Measurements from ENCODE around the gene ZFR. TPM values are rescaled to one million over a fixed set of nuclear protein-coding genes. Genes with fewer than 3 reads are reported as not detected.
"Not testable (repeated sequence)": the region's sequence is repeated elsewhere in the genome, so short reads cannot be mapped to it uniquely, and the experiment has no call there.

ZFR gene
- total RNA-seq, 1 experiment from 2014 or later, result 83.5 TPM

GRCh38 chr5:32419791-32420190 lies 24.7 kb downstream of the ZFR start:
- no peaks in the 10 kb centered on the region for H3K9me3 ChIP-seq (replicated peaks)
- H3K27me3 ChIP-seq (replicated peaks), result no peaks in the 10 kb centered on the region
- no peak for DNase-seq (ENCODE audit: low read depth in 1 of 2, low spot score in 2 of 2)
- H3K27ac ChIP-seq, result no peak overlapping the region
- no peaks in the 10 kb centered on the region for H3K4me1 ChIP-seq (replicated peaks)
- peaks cover 8% of the 10 kb centered on the region for H3K36me3 ChIP-seq
- no peak overlapping the region for H3K4me3 ChIP-seq

GRCh38 chr5:32413466-32414263 lies 30.9 kb downstream of the ZFR start:
- no peaks in the 10 kb centered on the region for H3K9me3 ChIP-seq (replicated peaks)
- no peak overlapping the region for H3K4me3 ChIP-seq
- no peaks in the 10 kb centered on the region for H3K4me1 ChIP-seq (replicated peaks)
- H3K27ac ChIP-seq, result no peak overlapping the region
- peaks cover 34% of the 10 kb centered on the region for H3K36me3 ChIP-seq
- H3K27me3 ChIP-seq (replicated peaks), result no peaks in the 10 kb centered on the region
- no peak for DNase-seq (ENCODE audit: low read depth in 1 of 2, low spot score in 2 of 2)

GRCh38 chr5:32410630-32411029 lies 33.9 kb downstream of the ZFR start:
- Histone ChIP-seq H3K4me1 (replicated peaks) (no peaks in the 10 kb centered on the region), H3K36me3 (peaks cover 40% of the 10 kb centered on the region), H3K27me3 (replicated peaks) (no peaks in the 10 kb centered on the region), H3K27ac (no peak overlapping the region), H3K9me3 (replicated peaks) (no peaks in the 10 kb centered on the region), H3K4me3 (no peak overlapping the region)
- no peak for DNase-seq (ENCODE audit: low read depth in 1 of 2, low spot score in 2 of 2)

GRCh38 chr5:32406650-32407049 lies 37.9 kb downstream of the ZFR start:
- H3K36me3 ChIP-seq, result peaks cover 46% of the 10 kb centered on the region
- no peak for DNase-seq (ENCODE audit: low read depth in 1 of 2, low spot score in 2 of 2)
- H3K4me3 ChIP-seq, result no peak overlapping the region
- H3K9me3 ChIP-seq (replicated peaks), result no peaks in the 10 kb centered on the region
- no peaks in the 10 kb centered on the region for H3K4me1 ChIP-seq (replicated peaks)
- no peaks in the 10 kb centered on the region for H3K27me3 ChIP-seq (replicated peaks)
- H3K27ac ChIP-seq, result no peak overlapping the region

GRCh38 chr5:32405507-32405906 lies 39.0 kb downstream of the ZFR start:
- Histone ChIP-seq H3K36me3 (peaks cover 50% of the 10 kb centered on the region), H3K9me3 (replicated peaks) (no peaks in the 10 kb centered on the region), H3K4me3 (no peak overlapping the region), H3K27me3 (replicated peaks) (no peaks in the 10 kb centered on the region), H3K4me1 (replicated peaks) (no peaks in the 10 kb centered on the region), H3K27ac (no peak overlapping the region)
- DNase-seq (ENCODE audit: low read depth in 1 of 2, low spot score in 2 of 2), result no peak

GRCh38 chr5:32403760-32404159 lies 40.8 kb downstream of the ZFR start:
- Histone ChIP-seq H3K4me1 (replicated peaks) (no peaks in the 10 kb centered on the region), H3K27me3 (replicated peaks) (no peaks in the 10 kb centered on the region), H3K27ac (no peak overlapping the region), H3K36me3 (peaks cover 55% of the 10 kb centered on the region), H3K9me3 (replicated peaks) (no peaks in the 10 kb centered on the region), H3K4me3 (no peak overlapping the region)
- DNase-seq (ENCODE audit: low read depth in 1 of 2, low spot score in 2 of 2), result no peak

GRCh38 chr5:32400401-32400800 lies 44.1 kb downstream of the ZFR start:
- H3K27ac ChIP-seq, result no peak overlapping the region
- H3K36me3 ChIP-seq, result peaks cover 60% of the 10 kb centered on the region
- no peaks in the 10 kb centered on the region for H3K27me3 ChIP-seq (replicated peaks)
- no peaks in the 10 kb centered on the region for H3K9me3 ChIP-seq (replicated peaks)
- no peaks in the 10 kb centered on the region for H3K4me1 ChIP-seq (replicated peaks)
- no peak overlapping the region for H3K4me3 ChIP-seq
- no peak for DNase-seq (ENCODE audit: low read depth in 1 of 2, low spot score in 2 of 2)

GRCh38 chr5:32398754-32399153 lies 45.8 kb downstream of the ZFR start:
- H3K4me1 ChIP-seq (replicated peaks); H3K9me3 ChIP-seq (replicated peaks); H3K4me3 ChIP-seq; H3K27ac ChIP-seq; DNase-seq (ENCODE audit: low read depth in 1 of 2, low spot score in 2 of 2); H3K27me3 ChIP-seq (replicated peaks): not testable (repeated sequence)
- peaks cover 66% of the 10 kb centered on the region for H3K36me3 ChIP-seq

- Histone ChIP-seq H3K4me1 (replicated peaks) (no peaks in the 10 kb centered on the region), H3K9me3 (replicated peaks) (no peaks in the 10 kb centered on the region), H3K36me3 (peaks cover 57% of the 10 kb centered on the region), H3K4me3 (no peak overlapping the region), H3K27ac (no peak overlapping the region), H3K27me3 (replicated peaks) (no peaks in the 10 kb centered on the region)
- no peak for DNase-seq (ENCODE audit: low read depth in 1 of 2, low spot score in 2 of 2)
Measured at GRCh38 chr5:32394981-32395380, 49.6 kb downstream of the ZFR start.

GRCh38 chr5:32392039-32392438 lies 52.5 kb downstream of the ZFR start:
- peaks cover 8% of the 10 kb centered on the region for H3K4me1 ChIP-seq (replicated peaks)
- H3K9me3 ChIP-seq (replicated peaks), result no peaks in the 10 kb centered on the region
- no peak overlapping the region for H3K4me3 ChIP-seq
- peaks cover 65% of the 10 kb centered on the region for H3K36me3 ChIP-seq
- H3K27me3 ChIP-seq (replicated peaks), result no peaks in the 10 kb centered on the region
- DNase-seq (ENCODE audit: low read depth in 1 of 2, low spot score in 2 of 2), result no peak
- no peak overlapping the region for H3K27ac ChIP-seq

- Histone ChIP-seq H3K4me3 (no peak overlapping the region), H3K27me3 (replicated peaks) (no peaks in the 10 kb centered on the region), H3K27ac (peak overlapping the region; percentile 45), H3K4me1 (replicated peaks) (peaks cover 8% of the 10 kb centered on the region), H3K36me3 (peaks cover 65% of the 10 kb centered on the region), H3K9me3 (replicated peaks) (no peaks in the 10 kb centered on the region)
- DNase-seq (ENCODE audit: low read depth in 1 of 2, low spot score in 2 of 2), result peak in 1 of 2 experiments; percentile 0
Measured at GRCh38 chr5:32390819-32391591, 53.5 kb downstream of the ZFR start.

- H3K27ac ChIP-seq, result peak overlapping the region; percentile 35; the same call in 1 of the 2 replicates
- peaks cover 65% of the 10 kb centered on the region for H3K36me3 ChIP-seq
- no peaks in the 10 kb centered on the region for H3K9me3 ChIP-seq (replicated peaks)
- H3K4me3 ChIP-seq, result no peak overlapping the region
- H3K4me1 ChIP-seq (replicated peaks), result peaks cover 8% of the 10 kb centered on the region
- no peaks in the 10 kb centered on the region for H3K27me3 ChIP-seq (replicated peaks)
- DNase-seq (ENCODE audit: low read depth in 1 of 2, low spot score in 2 of 2), result peak in 1 of 2 experiments; percentile 3
Measured at GRCh38 chr5:32388432-32389129, 56.0 kb downstream of the ZFR start.

- Histone ChIP-seq H3K9me3 (replicated peaks) (no peaks in the 10 kb centered on the region), H3K27me3 (replicated peaks) (no peaks in the 10 kb centered on the region), H3K4me1 (replicated peaks) (peaks cover 8% of the 10 kb centered on the region), H3K36me3 (peaks cover 70% of the 10 kb centered on the region), H3K4me3 (no peak overlapping the region), H3K27ac (peak overlapping the region; percentile 35; the same call in 1 of the 2 replicates)
- DNase-seq (ENCODE audit: low read depth in 1 of 2, low spot score in 2 of 2), result no peak
Measured at GRCh38 chr5:32387841-32388240, 56.7 kb downstream of the ZFR start.

GRCh38 chr5:32387211-32387610 lies 57.3 kb downstream of the ZFR start:
- Histone ChIP-seq H3K27me3 (replicated peaks) (no peaks in the 10 kb centered on the region), H3K4me3 (no peak overlapping the region), H3K36me3 (peaks cover 71% of the 10 kb centered on the region), H3K4me1 (replicated peaks) (peaks cover 8% of the 10 kb centered on the region), H3K9me3 (replicated peaks) (no peaks in the 10 kb centered on the region), H3K27ac (no peak overlapping the region)
- DNase-seq (ENCODE audit: low read depth in 1 of 2, low spot score in 2 of 2), result no peak

Data from SJSA1 (cell line).